Liver (tissue), 9 donors: ENCODE measurements around the gene PDC. TPM values are rescaled to one million over a fixed set of nuclear protein-coding genes. Genes with fewer than 3 reads are reported as not detected.

Source experiments
- DNase-seq: peaks from one replicate; pipeline ENCODE4 v3.0.0-alpha.2; 2017; ENCODE audit warnings: low spot score
- H3K27ac ChIP-seq, 2 donors: one replicate each; pipeline ENCODE4 v1.7.0; 2013; ENCODE audit warnings: inconsistent platforms in 2 of 2, low read length in 2 of 2, control low read depth in 1 of 2, low read depth in 1 of 2, mild to moderate bottlenecking in 1 of 2
- H3K27me3 ChIP-seq, 4 donors: one replicate each; pipeline versions ENCODE4 v1.6.1 to v1.7.0; 2013; ENCODE audit warnings: low read length in 3 of 4, inconsistent platforms in 1 of 4, mild to moderate bottlenecking in 1 of 4, moderate library complexity in 1 of 4; ENCODE audit not compliant: control insufficient read depth in 4 of 4, insufficient read depth in 4 of 4
- H3K36me3 ChIP-seq, 4 donors: one replicate each; pipeline versions ENCODE4 v1.6.1 to v1.7.0; 2013; ENCODE audit warnings: low read length in 3 of 4, mild to moderate bottlenecking in 3 of 4, low read depth in 1 of 4, moderate library complexity in 1 of 4; ENCODE audit not compliant: control insufficient read depth in 4 of 4, insufficient read depth in 3 of 4
- H3K4me1 ChIP-seq, 4 donors: one replicate each; pipeline versions ENCODE4 v1.6.1 to v1.7.0; 2013; ENCODE audit warnings: low read length in 3 of 4, mild to moderate bottlenecking in 3 of 4, moderate library complexity in 1 of 4; ENCODE audit not compliant: control insufficient read depth in 4 of 4, insufficient read depth in 4 of 4
- H3K4me3 ChIP-seq, 3 donors: one replicate each; pipeline versions ENCODE4 v1.6.1 to v1.7.0; 2013; ENCODE audit warnings: low read length in 3 of 3, control low read depth in 1 of 3, low read depth in 1 of 3, mild to moderate bottlenecking in 1 of 3
- H3K9ac ChIP-seq, 2 donors: one replicate each; pipeline ENCODE4 v1.7.0; 2013; ENCODE audit warnings: low read length in 2 of 2, mild to moderate bottlenecking in 2 of 2, moderate library complexity in 2 of 2, control low read depth in 1 of 2, low read depth in 1 of 2
- H3K9me3 ChIP-seq, 4 donors: one replicate each; pipeline versions ENCODE4 v1.6.1 to v1.7.0; 2013; ENCODE audit warnings: low read length in 3 of 4; ENCODE audit not compliant: control insufficient read depth in 4 of 4
- ATF3 ChIP-seq: IDR thresholded peaks from 2 replicates; pipeline ENCODE4 v1.6.1; 2016; ENCODE audit warnings: antibody characterized with exemption
- CTCF ChIP-seq: fragments of 150-350 bp; IDR thresholded peaks from 2 replicates; pipeline ENCODE4 v1.5.1; 2017; ENCODE audit warnings: improper control_type of control experiment, low read depth, low read length; ENCODE audit not compliant: missing input control
- EGR1 ChIP-seq, 2 donors: IDR thresholded peaks; 2 replicates each; pipeline ENCODE4 v1.6.1; 2016 to 2018; ENCODE audit warnings: antibody characterized with exemption in 2 of 2, low read depth in 2 of 2
- FOXA1 ChIP-seq: IDR thresholded peaks from 2 replicates; pipeline ENCODE4 v1.6.1; 2016; ENCODE audit warnings: antibody characterized with exemption
- FOXA2 ChIP-seq: IDR thresholded peaks from 2 replicates; pipeline ENCODE4 v1.6.1; 2016; ENCODE audit warnings: antibody characterized with exemption
- GABPA ChIP-seq, 2 donors: IDR thresholded peaks in 1 of 2; conservative IDR thresholded peaks in 1 of 2; 2 replicates each; pipeline ENCODE4 v1.6.1; 2016; ENCODE audit warnings: antibody characterized with exemption in 2 of 2, mild to moderate bottlenecking in 1 of 2, moderate library complexity in 1 of 2
- HNF4G ChIP-seq: IDR thresholded peaks from 2 replicates; pipeline ENCODE4 v1.6.1; 2016; ENCODE audit warnings: antibody characterized with exemption
- JUND ChIP-seq, 2 donors: IDR thresholded peaks; 2 replicates each; pipeline ENCODE4 v1.6.1; 2016; ENCODE audit warnings: antibody characterized with exemption in 2 of 2
- MAX ChIP-seq: IDR thresholded peaks from 2 replicates; pipeline ENCODE4 v1.6.1; 2016; ENCODE audit warnings: antibody characterized with exemption
- NR2F2 ChIP-seq: IDR thresholded peaks from 2 replicates; pipeline ENCODE4 v1.6.1; 2016; ENCODE audit warnings: antibody characterized with exemption
- RAD21 ChIP-seq, 2 donors: IDR thresholded peaks; 2 replicates each; pipeline ENCODE4 v1.6.1; 2016; ENCODE audit warnings: antibody characterized with exemption in 2 of 2, mild to moderate bottlenecking in 2 of 2
- REST ChIP-seq: IDR thresholded peaks from 2 replicates; pipeline ENCODE4 v1.6.1; 2016; ENCODE audit warnings: antibody characterized with exemption, mild to moderate bottlenecking
- RXRA ChIP-seq, 2 donors: IDR thresholded peaks; 2 replicates each; pipeline ENCODE4 v1.6.1; 2017 to 2018; ENCODE audit warnings: antibody characterized with exemption in 2 of 2, mild to moderate bottlenecking in 1 of 2
- SP1 ChIP-seq: IDR thresholded peaks from 2 replicates; pipeline ENCODE4 v1.6.1; 2018; ENCODE audit warnings: antibody characterized with exemption, mild to moderate bottlenecking
- YY1 ChIP-seq: IDR thresholded peaks from 2 replicates; pipeline ENCODE4 v1.6.1; 2016; ENCODE audit warnings: antibody characterized with exemption, mild to moderate bottlenecking
- ZBTB33 ChIP-seq: IDR thresholded peaks from 2 replicates; pipeline ENCODE4 v1.6.1; 2016; ENCODE audit warnings: antibody characterized with exemption
- whole genome bisulfite sequencing: extraction: QIAGEN DNeasy Blood & Tissue Kit; methylation state at CpG from one replicate; pipeline ENCODE4 v1.1.7; 2013; 5-methylcytosine and 5-hydroxymethylcytosine counted together
- polyA plus RNA-seq, 2 donors: library from polyadenylated mRNA; stranded (reverse) in 1 of 2; unstranded in 1 of 2; fragments of 200-250 nt in 1 of 2; fragments of >200 nt in 1 of 2; fragmentation: Nextera tagmentation in 1 of 2; extraction: Ambion mirVana in 1 of 2; gene quantifications; one replicate each; pipeline versions ENCODE4 v1.2.1 to v1.2.3, GENCODE V29; 2013 to 2015
- total RNA-seq, 2 donors: library from RNA; depleted of rRNA; stranded (reverse); fragments of >200 nt; gene quantifications; one replicate each; pipeline ENCODE4 v1.2.3, GENCODE V29; 2014
- donor health status: healthy.
- donor health status: healthy.
- donor health status: healthy.
- donor health status: healthy.
- donor health status: healthy.

The PDC gene
- total and polyA plus RNA-seq, 4 donors, result 0.22 TPM; not detected in 3

- WGBS, result 96% methylated on average over 2 of the region's 2 CpGs
- H3K27ac ChIP-seq, result no peak overlapping the region
Measured at GRCh38 chr1:186503190-186503589, 42.3 kb upstream of the PDC start.

GRCh38 chr1:186502087-186502486 lies 41.2 kb upstream of the PDC start:
- Histone ChIP-seq H3K4me1 (no peaks in the 10 kb centered on the region), H3K9ac (no peak overlapping the region), H3K36me3 (peaks cover 0 to 1% (median 0%) of the 10 kb centered on the region in 4 donors), H3K27ac (no peak overlapping the region), H3K27me3 (no peaks in the 10 kb centered on the region), H3K9me3 (peaks cover 0 to 6% (median 0%) of the 10 kb centered on the region in 4 donors), H3K4me3 (no peak overlapping the region)
- no peak for DNase-seq
- TF ChIP-seq FOXA1, result no peak

More at GRCh38 chr1:186503190-186503589, 42.3 kb upstream of the PDC start:
- Histone ChIP-seq H3K27me3 (no peaks in the 10 kb centered on the region), H3K9ac (no peak overlapping the region), H3K4me3 (no peak overlapping the region), H3K9me3 (peaks cover 0 to 6% (median 0%) of the 10 kb centered on the region in 4 donors), H3K36me3 (peaks cover 0 to 1% (median 0%) of the 10 kb centered on the region in 4 donors), H3K4me1 (no peaks in the 10 kb centered on the region)
- no peak for TF ChIP-seq GABPA (IDR thresholded peaks at IDR 0.05 in 1 of 2, conservative IDR thresholded peaks at IDR 0.05 in 1 of 2)
- no peak for TF ChIP-seq MAX
- no peak for TF ChIP-seq ATF3
- TF ChIP-seq ZBTB33, result no peak
- no peak for TF ChIP-seq YY1
- TF ChIP-seq FOXA1, result no peak
- no peak for TF ChIP-seq EGR1 (IDR thresholded peaks at IDR 0.05; ENCODE audit: low read depth in 2 of 2)
- no peak for TF ChIP-seq JUND (IDR thresholded peaks at IDR 0.05)
- TF ChIP-seq RAD21 (IDR thresholded peaks at IDR 0.05), result no peak
- TF ChIP-seq CTCF, result no peak
- no peak for DNase-seq

- H3K27me3 ChIP-seq, result no peaks in the 10 kb centered on the region
- no peak overlapping the region for H3K27ac ChIP-seq
- peaks cover 0 to 3% (median 0%) of the 10 kb centered on the region in 4 donors for H3K9me3 ChIP-seq
- H3K4me1 ChIP-seq, result no peaks in the 10 kb centered on the region
- H3K36me3 ChIP-seq, result peaks cover 0 to 1% (median 0%) of the 10 kb centered on the region in 4 donors
- no peak overlapping the region for H3K9ac ChIP-seq
- 68% methylated on average over 1 of the region's 1 CpG for WGBS
- no peak for DNase-seq
- H3K4me3 ChIP-seq, result no peak overlapping the region
- TF ChIP-seq GABPA (IDR thresholded peaks at IDR 0.05 in 1 of 2, conservative IDR thresholded peaks at IDR 0.05 in 1 of 2) (no peak), FOXA2 (no peak), SP1 (no peak), EGR1 (IDR thresholded peaks at IDR 0.05; ENCODE audit: low read depth in 2 of 2) (no peak), ZBTB33 (no peak), MAX (no peak), NR2F2 (no peak), FOXA1 (no peak), REST (no peak), ATF3 (no peak), RXRA (IDR thresholded peaks at IDR 0.05) (no peak), HNF4G (no peak), RAD21 (IDR thresholded peaks at IDR 0.05) (no peak)
Measured at GRCh38 chr1:186500804-186501203, 39.9 kb upstream of the PDC start.
